Thoracic aorta (tissue), 2 donors: ENCODE results near the gene ADGRA3. TPM values are rescaled to one million over a fixed set of nuclear protein-coding genes. Genes with fewer than 3 reads are reported as not detected.
"Not testable (repeated sequence)": the region's sequence is repeated elsewhere in the genome, so short reads cannot be mapped to it uniquely, and the experiment has no call there.

Experiments used
- ATAC-seq: fragments of 150-250 bp; one replicate; pipeline ENCODE4 v1.8.0; 2017; ENCODE audit warnings: low read depth; ENCODE audit not compliant: insufficient number of reproducible peaks, low FRiP score
- DNase-seq: peaks from one replicate; pipeline ENCODE4 v3.0.0-alpha.2; 2020; ENCODE audit warnings: low spot score
- H3K27ac ChIP-seq, 2 donors: fragments of 200-600 bp; sonication (generic); 1 replicate in 1 of 2; 2 replicates in 1 of 2; pipeline ENCODE4 v1.5.1; 2016; ENCODE audit warnings: mild to moderate bottlenecking in 2 of 2, moderate library complexity in 2 of 2
- H3K27me3 ChIP-seq: fragments of 200-600 bp; sonication (generic); replicated peaks from 2 replicates; pipeline ENCODE4 v1.6.0; 2016; ENCODE audit warnings: mild to moderate bottlenecking; ENCODE audit not compliant: insufficient read depth
- H3K36me3 ChIP-seq: fragments of 200-600 bp; sonication (generic); one replicate; pipeline ENCODE4 v1.5.1; 2016
- H3K4me1 ChIP-seq, 2 donors: fragments of 200-600 bp; sonication (generic); 1 replicate in 1 of 2; 2 replicates in 1 of 2; pipeline versions ENCODE4 v1.5.1 to v1.6.0; 2016; ENCODE audit warnings: low read depth in 2 of 2, mild to moderate bottlenecking in 1 of 2; ENCODE audit not compliant: control insufficient read depth in 1 of 2
- H3K4me3 ChIP-seq: fragments of 200-600 bp; sonication (generic); 2 replicates; pipeline ENCODE4 v1.5.1; 2016; ENCODE audit warnings: mild to moderate bottlenecking
- H3K9me3 ChIP-seq: fragments of 200-600 bp; sonication (generic); 2 replicates; pipeline ENCODE4 v1.5.1; 2016
- total RNA-seq, 2 donors: library from RNA; depleted of rRNA; stranded (reverse); fragments of >200 nt; gene quantifications; one replicate each; pipeline versions ENCODE4 v1.1.0 to v1.2.3, GENCODE V29; 2016
- TF ChIP-seq, protein P1 (sequence below): fragments of 200-600 bp; sonication (generic); IDR thresholded peaks from one replicate; pipeline ENCODE4 v1.5.1; 2019; ENCODE audit warnings: antibody characterized with exemption

The ADGRA3 gene
- total RNA-seq, 2 donors from 2014 or later, result 15.7 to 43.6 TPM

GRCh38 chr4:22477136-22477812, 38.6 kb downstream of the ADGRA3 start:
- ATAC-seq, result no peak
- no peak overlapping the region for H3K4me3 ChIP-seq
- H3K27me3 ChIP-seq, result no peaks in the 10 kb centered on the region
- H3K27ac ChIP-seq, result no peak overlapping the region
- no peaks in the 10 kb centered on the region for H3K36me3 ChIP-seq
- TF ChIP-seq, protein P1, sequence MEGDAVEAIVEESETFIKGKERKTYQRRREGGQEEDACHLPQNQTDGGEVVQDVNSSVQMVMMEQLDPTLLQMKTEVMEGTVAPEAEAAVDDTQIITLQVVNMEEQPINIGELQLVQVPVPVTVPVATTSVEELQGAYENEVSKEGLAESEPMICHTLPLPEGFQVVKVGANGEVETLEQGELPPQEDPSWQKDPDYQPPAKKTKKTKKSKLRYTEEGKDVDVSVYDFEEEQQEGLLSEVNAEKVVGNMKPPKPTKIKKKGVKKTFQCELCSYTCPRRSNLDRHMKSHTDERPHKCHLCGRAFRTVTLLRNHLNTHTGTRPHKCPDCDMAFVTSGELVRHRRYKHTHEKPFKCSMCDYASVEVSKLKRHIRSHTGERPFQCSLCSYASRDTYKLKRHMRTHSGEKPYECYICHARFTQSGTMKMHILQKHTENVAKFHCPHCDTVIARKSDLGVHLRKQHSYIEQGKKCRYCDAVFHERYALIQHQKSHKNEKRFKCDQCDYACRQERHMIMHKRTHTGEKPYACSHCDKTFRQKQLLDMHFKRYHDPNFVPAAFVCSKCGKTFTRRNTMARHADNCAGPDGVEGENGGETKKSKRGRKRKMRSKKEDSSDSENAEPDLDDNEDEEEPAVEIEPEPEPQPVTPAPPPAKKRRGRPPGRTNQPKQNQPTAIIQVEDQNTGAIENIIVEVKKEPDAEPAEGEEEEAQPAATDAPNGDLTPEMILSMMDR, result no peak
- no peak for DNase-seq
- H3K4me1 ChIP-seq, result peaks cover 0 to 6% of the 10 kb centered on the region in 2 donors
- no peaks in the 10 kb centered on the region for H3K9me3 ChIP-seq

- TF ChIP-seq, protein P1, result no peak
- ATAC-seq, result no peak
- Histone ChIP-seq H3K36me3 (no peaks in the 10 kb centered on the region), H3K27ac (no peak overlapping the region), H3K4me1 (peaks cover 0 to 18% of the 10 kb centered on the region in 2 donors), H3K27me3 (no peaks in the 10 kb centered on the region), H3K9me3 (no peaks in the 10 kb centered on the region), H3K4me3 (no peak overlapping the region)
- no peak for DNase-seq
Measured at GRCh38 chr4:22476011-22476410, 39.9 kb downstream of the ADGRA3 start.

- not testable (repeated sequence) for DNase-seq, H3K36me3 ChIP-seq, H3K27me3 ChIP-seq, H3K27ac ChIP-seq, ATAC-seq, H3K9me3 ChIP-seq, H3K4me3 ChIP-seq
- peaks cover 0 to 23% of the 10 kb centered on the region in 2 donors for H3K4me1 ChIP-seq
Measured at GRCh38 chr4:22475311-22475646, 40.6 kb downstream of the ADGRA3 start.

DNA sequence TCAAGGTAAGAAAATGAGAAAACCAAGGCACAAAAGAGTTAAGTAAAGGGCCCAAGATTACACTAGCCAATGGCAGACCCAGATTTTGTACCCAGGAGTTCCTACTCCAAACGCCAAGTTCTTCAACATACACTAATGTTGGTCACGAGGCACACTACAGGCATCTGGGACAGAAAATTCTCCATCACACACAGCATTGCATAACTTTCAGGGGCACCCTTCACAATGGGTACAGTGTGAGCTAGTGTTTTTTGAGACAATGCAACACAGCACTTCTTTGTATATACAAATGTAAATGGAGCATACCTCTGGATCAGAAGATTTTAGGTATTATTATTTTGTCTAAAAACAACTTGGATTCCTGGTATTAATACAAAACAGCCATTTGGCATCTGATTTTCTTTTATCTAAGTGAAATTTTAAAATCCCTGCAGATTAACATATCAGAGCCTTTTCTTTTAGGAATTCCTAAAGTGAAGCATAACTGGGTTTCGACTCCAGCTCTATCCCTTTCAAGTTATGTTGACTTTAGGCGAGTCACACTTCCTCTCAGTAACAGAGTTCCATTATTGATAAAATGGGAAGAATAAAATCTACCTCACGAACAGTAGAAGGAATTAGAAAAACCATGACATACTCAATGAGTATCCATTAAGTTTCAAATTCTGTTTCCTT, 41.1 kb downstream of the ADGRA3 start:
- H3K4me1 ChIP-seq, result peaks cover 0 to 23% of the 10 kb centered on the region in 2 donors
- no peaks in the 10 kb centered on the region for H3K27me3 ChIP-seq
- DNase-seq (no peak), ATAC-seq (no peak)
- no peak overlapping the region for H3K4me3 ChIP-seq
- no peaks in the 10 kb centered on the region for H3K9me3 ChIP-seq
- TF ChIP-seq, protein P1, result no peak
- no peaks in the 10 kb centered on the region for H3K36me3 ChIP-seq
- no peak overlapping the region for H3K27ac ChIP-seq

DNA sequence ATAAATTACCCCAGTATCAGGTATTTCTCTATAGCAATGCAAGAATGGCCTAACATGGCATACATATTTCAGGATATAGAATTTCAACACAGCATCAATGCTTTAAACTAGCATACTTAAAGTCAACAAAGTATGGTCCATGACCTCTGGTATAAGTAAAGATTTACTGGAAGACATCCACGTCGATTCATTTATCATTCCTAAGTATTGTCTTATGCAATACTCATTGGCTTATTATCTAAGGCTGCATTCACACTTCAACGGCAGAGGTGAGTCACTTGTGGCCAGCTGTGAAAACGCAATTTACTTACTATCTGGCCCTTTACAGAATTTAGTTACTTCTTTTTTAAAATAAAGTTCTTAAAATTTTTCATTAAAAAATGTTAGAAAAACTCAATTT, 42.6 kb downstream of the ADGRA3 start:
- Histone ChIP-seq H3K27ac (no peak overlapping the region), H3K9me3 (no peaks in the 10 kb centered on the region), H3K4me1 (peaks cover 0 to 23% of the 10 kb centered on the region in 2 donors), H3K36me3 (no peaks in the 10 kb centered on the region), H3K4me3 (no peak overlapping the region), H3K27me3 (no peaks in the 10 kb centered on the region)
- ATAC-seq, result no peak
- DNase-seq, result no peak
- TF ChIP-seq, protein P1, result no peak
